K562 treated with DMSO at 1 percent for 48 hours (cell line): ENCODE results near the gene VAMP4. TPM values are rescaled to one million over a fixed set of nuclear protein-coding genes. Genes with fewer than 3 reads are reported as not detected.

Experiments
- total RNA-seq: library from RNA; unstranded; fragments of 300-600 nt; gene quantifications from 2 replicates; pipeline ENCODE4 v1.2.3, GENCODE V29; 2022; ENCODE audit warnings: low replicate concordance; ENCODE audit errors: extremely low read depth

Gene VAMP4, protein sequence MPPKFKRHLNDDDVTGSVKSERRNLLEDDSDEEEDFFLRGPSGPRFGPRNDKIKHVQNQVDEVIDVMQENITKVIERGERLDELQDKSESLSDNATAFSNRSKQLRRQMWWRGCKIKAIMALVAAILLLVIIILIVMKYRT
- total RNA-seq = not detected in 2 replicates

DNA sequence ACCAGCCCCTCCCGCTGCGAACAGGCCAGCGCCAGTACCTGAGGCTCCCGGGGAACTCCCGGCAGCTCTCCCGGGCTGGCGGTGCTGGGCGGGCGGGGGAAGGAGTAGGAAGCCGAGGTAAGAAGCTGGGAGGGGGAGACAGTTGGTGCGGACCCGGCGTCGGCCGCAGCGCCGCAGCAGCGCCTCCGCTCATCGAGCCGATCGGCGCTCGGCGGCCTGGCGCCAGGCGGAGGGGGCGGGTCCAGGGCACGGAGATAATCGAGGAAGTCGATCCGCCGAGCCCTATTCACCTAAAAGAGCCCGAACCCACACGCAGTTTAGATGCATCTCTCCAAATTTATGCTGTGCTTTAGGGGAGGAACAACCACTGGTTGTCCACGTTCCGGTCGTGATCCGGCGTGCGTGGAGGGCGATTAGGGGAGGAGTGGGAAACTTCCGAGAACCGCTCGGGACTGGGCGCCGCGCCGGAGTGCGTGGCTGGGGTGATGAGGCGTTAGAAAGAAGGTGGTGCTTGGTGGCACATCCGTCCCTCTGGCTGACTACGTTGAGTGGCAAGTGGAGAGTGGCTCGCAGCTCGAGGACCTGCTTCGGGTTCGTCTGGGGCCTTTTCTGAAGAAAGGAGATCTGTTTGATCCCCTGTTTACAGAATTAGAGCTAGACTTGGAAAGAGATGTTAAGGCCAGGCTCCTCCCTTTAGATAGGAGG lies at the start of gene VAMP4:
TSS of gene VAMP4 (minus strand) at position 194 of the 705 bp plus-strand sequence. CDS start 3,651 bp downstream, outside the sequence.

DNA sequence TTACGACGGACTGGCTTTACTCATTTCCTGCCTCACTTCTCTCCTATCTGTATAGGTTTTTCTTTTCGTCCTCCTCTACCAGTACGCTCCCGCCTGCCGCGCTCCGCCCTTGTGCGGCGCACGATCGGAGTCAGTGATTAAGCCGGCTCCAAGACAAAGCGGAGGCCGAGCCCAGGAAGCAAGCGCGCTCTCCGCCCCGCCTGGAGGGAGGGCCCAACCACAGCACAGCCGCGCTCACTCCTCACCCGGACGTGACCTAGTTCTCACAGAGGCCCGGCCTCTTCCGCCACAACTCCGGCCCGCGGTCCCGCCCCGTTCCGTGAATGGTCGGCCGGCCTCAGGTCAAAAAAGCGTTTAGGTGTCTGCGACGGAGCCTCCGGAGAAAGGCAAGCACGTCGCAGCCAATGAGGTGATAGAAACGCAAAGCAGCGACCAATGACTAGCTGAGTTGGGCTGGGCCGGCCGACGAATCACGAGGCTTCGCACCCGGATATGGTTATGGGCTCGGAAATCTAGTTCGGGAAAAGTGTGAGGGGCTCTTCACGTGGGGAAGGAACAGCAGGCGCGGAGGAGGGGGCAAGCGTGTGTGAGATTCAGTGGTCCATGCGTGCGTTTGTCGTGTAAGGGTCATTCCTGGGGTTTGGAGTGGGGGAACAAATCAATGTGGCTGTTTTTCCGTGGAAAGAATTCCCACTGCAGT lies 39.5 kb upstream of the VAMP4 start, which contains the start of gene METTL13:
TSS of gene METTL13 (plus strand) at position 485 of the 700 bp plus-strand sequence. CDS start 308 bp downstream, outside the sequence.

DNA sequence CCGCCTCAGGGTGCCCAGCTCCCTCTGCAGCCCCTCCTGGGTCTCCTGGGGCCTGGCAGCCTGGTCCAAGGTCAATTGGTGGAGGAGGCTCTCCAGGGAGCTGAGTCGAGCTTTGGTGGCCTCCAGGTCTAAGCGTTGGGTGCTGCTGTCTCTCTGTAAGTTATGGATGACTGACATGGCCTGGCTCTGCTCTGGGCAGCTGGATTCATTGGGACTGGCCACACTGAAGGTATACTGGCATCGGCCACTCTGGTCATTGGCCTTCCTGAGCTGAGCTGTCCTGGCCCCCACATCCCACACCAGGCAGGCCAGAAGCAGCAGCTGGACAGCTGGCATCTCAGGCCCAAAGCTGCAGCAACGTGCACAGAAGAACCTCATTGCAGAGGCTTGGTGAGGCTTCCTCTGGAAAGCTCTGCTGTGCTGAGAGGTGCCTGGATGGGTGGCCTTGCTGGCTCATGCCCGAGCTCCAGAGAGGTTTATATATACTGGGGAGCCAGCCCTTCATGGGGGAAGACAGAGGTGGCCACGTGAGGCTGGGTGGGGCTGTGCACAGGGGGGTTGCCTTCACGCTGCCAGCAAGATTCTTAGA lies 89.5 kb downstream of the VAMP4 start, which contains the start of gene MYOC:
TSS of gene MYOC (minus strand) at position 455 of the 589 bp plus-strand sequence. CDS start at position 378, 77 bp downstream.

Other genes with a start within 250 kb of the VAMP4 start
- gene MYOCOS, start 119.8 kb downstream of the VAMP4 start, total RNA-seq = not detected in 2 replicates
- not detected in 2 replicates for gene MYOC, start 89.4 kb downstream of the VAMP4 start, total RNA-seq
- gene METTL13, start 39.6 kb upstream of the VAMP4 start, total RNA-seq = not detected in 2 replicates
- gene DNM3, start 99.4 kb upstream of the VAMP4 start, total RNA-seq = not detected in 2 replicates